ENCODE data around the gene PRAMEF20.
"Not testable (repeated sequence)": the region's sequence is repeated elsewhere in the genome, so short reads cannot be mapped to it uniquely, and the experiment has no call there.

PRAMEF20 gene

GRCh38 chr1:13410150-13410549 lies at the start of gene PRAMEF20:
Gene PRAMEF20, plus strand, starts transcription at chr1:13410450. Its CDS starts 5,905 bp downstream, at chr1:13416355.
- not testable (repeated sequence) for DNase-seq

- DNase-seq, result not testable (repeated sequence)
These were observed 47.9 kb upstream of the PRAMEF20 start for GRCh38 chr1:13362364-13362763.

- DNase-seq, result not testable (repeated sequence)
These were observed 45.3 kb upstream of the PRAMEF20 start for GRCh38 chr1:13364928-13365327.

- DNase-seq, result not testable (repeated sequence)
These were observed 43.7 kb upstream of the PRAMEF20 start for GRCh38 chr1:13366536-13366935.

GRCh38 chr1:13368544-13368943 lies 41.7 kb upstream of the PRAMEF20 start:
- DNase-seq, result not testable (repeated sequence)

- not testable (repeated sequence) for DNase-seq
These were observed 31.3 kb upstream of the PRAMEF20 start for GRCh38 chr1:13378983-13379382.

GRCh38 chr1:13380380-13380779 lies 29.9 kb upstream of the PRAMEF20 start:
- not testable (repeated sequence) for DNase-seq

- not testable (repeated sequence) for DNase-seq
These were observed 20.9 kb upstream of the PRAMEF20 start, which contains the start of gene PRAMEF17 for GRCh38 chr1:13389332-13389731. Gene PRAMEF17, plus strand, starts transcription at chr1:13389632. Its CDS starts 26 bp downstream, at chr1:13389658.

- DNase-seq, result not testable (repeated sequence)
These were observed 17.2 kb upstream of the PRAMEF20 start for GRCh38 chr1:13393004-13393403.

- DNase-seq, result not testable (repeated sequence)
These were observed 15.5 kb upstream of the PRAMEF20 start for GRCh38 chr1:13394761-13395160.

GRCh38 chr1:13395311-13395710 lies 14.9 kb upstream of the PRAMEF20 start:
- DNase-seq, result not testable (repeated sequence)

- no peak for DNase-seq
These were observed 2.4 kb upstream of the PRAMEF20 start for GRCh38 chr1:13407811-13408210.

GRCh38 chr1:13430495-13430894 lies 20.2 kb downstream of the PRAMEF20 start:
- DNase-seq, result no peak

- no peak for DNase-seq
These were observed 22.0 kb downstream of the PRAMEF20 start for GRCh38 chr1:13432251-13432650.

GRCh38 chr1:13433694-13434358 lies 23.6 kb downstream of the PRAMEF20 start:
- not testable (repeated sequence) for DNase-seq

GRCh38 chr1:13435458-13435857 lies 25.2 kb downstream of the PRAMEF20 start:
- no peak for DNase-seq

GRCh38 chr1:13439104-13439783 lies 29.0 kb downstream of the PRAMEF20 start:
- DNase-seq, result not testable (repeated sequence)

- DNase-seq, result no peak
These were observed 33.2 kb downstream of the PRAMEF20 start for GRCh38 chr1:13443335-13443979.

- DNase-seq, result no peak
These were observed 40.0 kb downstream of the PRAMEF20 start for GRCh38 chr1:13450204-13450603.

GRCh38 chr1:13451399-13451965 lies 41.2 kb downstream of the PRAMEF20 start:
- DNase-seq, result no peak

- DNase-seq, result no peak
These were observed 46.8 kb downstream of the PRAMEF20 start for GRCh38 chr1:13456904-13457532.

- no peak for DNase-seq
These were observed 51.7 kb downstream of the PRAMEF20 start for GRCh38 chr1:13461977-13462376.

- DNase-seq, result no peak
These were observed 52.4 kb downstream of the PRAMEF20 start for GRCh38 chr1:13462682-13463081.

All from NK-92 treated with Interleukin-12 subunit alpha and Interleukin-12 subunit beta, amount 100 ng/mL, for 24 hours (cell line).